Hypothalamus (tissue), 51 donors: ENCODE measurements around the gene MAP2K5.

Source experiments
- DNase-seq, 51 donors: peaks; one replicate each; lab custom pipeline; 2025; lab: John Stamatoyannopoulos, UW

The MAP2K5 gene

GRCh38 chr15:67521029-67521782 is 21.3 kb upstream of the MAP2K5 start, which contains the start of gene C15orf61:
C15orf61 (plus strand) TSS chr15:67521131; CDS start chr15:67521249, 118 bp downstream.
- peak; percentile 40 to 90 (median 74) for DNase-seq

- DNase-seq, result peak in 1 of 51 donors; percentile 66
These were observed 20.5 kb upstream of the MAP2K5 start for GRCh38 chr15:67521783-67522568.

- no peak for DNase-seq
These were observed 19.2 kb upstream of the MAP2K5 start for GRCh38 chr15:67523330-67523729.

GRCh38 chr15:67524235-67524634 is 18.3 kb upstream of the MAP2K5 start:
- DNase-seq, result no peak

- DNase-seq, result no peak
These were observed 14.0 kb upstream of the MAP2K5 start for GRCh38 chr15:67528513-67528912.

GRCh38 chr15:67531379-67531914 is 11.1 kb upstream of the MAP2K5 start:
- no peak for DNase-seq

GRCh38 chr15:67533873-67534272 is 8.6 kb upstream of the MAP2K5 start:
- DNase-seq, result no peak

- DNase-seq, result no peak
These were observed 8.1 kb upstream of the MAP2K5 start for GRCh38 chr15:67534360-67534759.

GRCh38 chr15:67537771-67538170 is 4.7 kb upstream of the MAP2K5 start:
- DNase-seq, result no peak

- DNase-seq, result peak in 11 of 51 donors; percentile 10 to 56 (median 28)
These were observed 830 bp downstream of the MAP2K5 start for GRCh38 chr15:67543348-67543718.

GRCh38 chr15:67544475-67544874 is 2.0 kb downstream of the MAP2K5 start:
- no peak for DNase-seq

- no peak for DNase-seq
These were observed 3.4 kb downstream of the MAP2K5 start for GRCh38 chr15:67545864-67546263.

- no peak for DNase-seq
These were observed 4.6 kb downstream of the MAP2K5 start for GRCh38 chr15:67547064-67547463.

GRCh38 chr15:67547836-67548235 is 5.3 kb downstream of the MAP2K5 start:
- no peak for DNase-seq

GRCh38 chr15:67548236-67548852 is 5.8 kb downstream of the MAP2K5 start:
- peak in 2 of 51 donors; percentile 7 to 22 for DNase-seq

GRCh38 chr15:67548862-67549651 is 6.6 kb downstream of the MAP2K5 start:
- peak in 43 of 51 donors; percentile 2 to 82 (median 57) for DNase-seq

GRCh38 chr15:67549736-67550135 is 7.2 kb downstream of the MAP2K5 start:
- DNase-seq, result no peak

GRCh38 chr15:67550522-67550921 is 8.0 kb downstream of the MAP2K5 start:
- no peak for DNase-seq

- no peak for DNase-seq
These were observed 8.8 kb downstream of the MAP2K5 start for GRCh38 chr15:67551207-67551743.

- DNase-seq, result no peak
These were observed 12.1 kb downstream of the MAP2K5 start for GRCh38 chr15:67554580-67554979.
